Activated CD4-positive, alpha-beta T cell treated with anti-CD3 and anti-CD28 coated beads for 36 hours (primary cell): Measurements from ENCODE around the gene GLRA1. TPM values are rescaled to one million over a fixed set of nuclear protein-coding genes. Genes with fewer than 3 reads are reported as not detected.
"Not testable (repeated sequence)": the region's sequence is repeated elsewhere in the genome, so short reads cannot be mapped to it uniquely, and the experiment has no call there.

Experiments used
- ATAC-seq: fragments of 200-7000 bp; cut with Tn5 transposase; one replicate; pipeline ENCODE4 v1.10.0; 2021; ENCODE audit warnings: mild to moderate bottlenecking, moderate library complexity
- CTCF ChIA-PET: fragments of 350-600 bp; sonication (Branson Sonifier 250); formaldehyde crosslinking; loops from one replicate; lab custom pipeline; 2021; ENCODE audit warnings: antibody characterized with exemption; lab: Charles Lee
- POLR2A ChIA-PET: fragments of 350-600 bp; sonication (Branson Sonifier 250); formaldehyde crosslinking; loops from one replicate; lab custom pipeline; 2021; ENCODE audit warnings: antibody characterized with exemption, inconsistent platforms; lab: Charles Lee
- DNase-seq: peaks from one replicate; pipeline ENCODE4 v3.0.0-alpha.2; 2020
- H3K27ac Mint-ChIP-seq: one replicate; pipeline ENCODE4 v1.8.0; 2021; ENCODE audit warnings: mixed read lengths
- H3K27me3 Mint-ChIP-seq: one replicate; pipeline ENCODE4 v1.8.0; 2021; ENCODE audit warnings: mixed read lengths
- H3K36me3 Mint-ChIP-seq: one replicate; pipeline ENCODE4 v1.8.0; 2021; ENCODE audit warnings: low read depth, mixed read lengths
- H3K4me1 Mint-ChIP-seq: one replicate; pipeline ENCODE4 v1.8.0; 2021; ENCODE audit warnings: mixed read lengths
- H3K4me3 Mint-ChIP-seq: one replicate; pipeline ENCODE4 v1.8.0; 2021; ENCODE audit warnings: mild to moderate bottlenecking, moderate library complexity, mixed read lengths
- H3K9me3 Mint-ChIP-seq: one replicate; pipeline ENCODE4 v1.8.0; 2021; ENCODE audit warnings: low read depth, mixed read lengths
- intact Hi-C, 2 experiments: fragments of 100-400 bp; cut with DNase I in 1 of 2; cut with micrococcal nuclease in 1 of 2; formaldehyde crosslinking; loops; one replicate each; pipeline versions ENCODE4 v1.14.2 to v1.15.1; 2022 to 2024; cut with DNase I, micrococcal nuclease
- total RNA-seq, 2 experiments: library from RNA; stranded (reverse); gene quantifications; one replicate each; pipeline ENCODE4 v1.2.3, GENCODE V29; 2021

Gene GLRA1
- total RNA-seq, 2 experiments from 2014 or later = not detected

GRCh38 chr5:151793358-151793757, 131.3 kb downstream of the GLRA1 start:
- H3K36me3 Mint-ChIP-seq = peaks cover 65% of the 10 kb centered on the region
- DNase-seq (no peak), ATAC-seq (no peak)
- intact Hi-C loops = no loop called here
- no peak overlapping the region for H3K4me3 Mint-ChIP-seq
- POLR2A ChIA-PET = interaction anchor here (0.7 kb wide), 1 partner anchor 334 kb away, joined by 4 read pairs; no protein-coding TSS in a partner anchor
- CTCF ChIA-PET = no interaction called here
- no peak overlapping the region for H3K27ac Mint-ChIP-seq
- no peaks in the 10 kb centered on the region for H3K27me3 Mint-ChIP-seq
- H3K4me1 Mint-ChIP-seq = peaks cover 16% of the 10 kb centered on the region
- no peaks in the 10 kb centered on the region for H3K9me3 Mint-ChIP-seq

GRCh38 chr5:151787817-151788216, 136.8 kb downstream of the GLRA1 start:
- peaks cover 35% of the 10 kb centered on the region for H3K4me1 Mint-ChIP-seq

GRCh38 chr5:151786468-151786867, 138.2 kb downstream of the GLRA1 start:
- intact Hi-C loops = no loop called here
- Mint-ChIP-seq H3K4me1 (peaks cover 42% of the 10 kb centered on the region), H3K27ac (peak overlapping the region; percentile 51), H3K4me3 (no peak overlapping the region), H3K27me3 (no peaks in the 10 kb centered on the region), H3K36me3 (peaks cover 35% of the 10 kb centered on the region), H3K9me3 (no peaks in the 10 kb centered on the region)
- POLR2A ChIA-PET = no interaction called here
- CTCF ChIA-PET = no interaction called here
- ATAC-seq (no peak), DNase-seq (no peak)

More at GRCh38 chr5:151787817-151788216, 136.8 kb downstream of the GLRA1 start:
- ChIA-PET POLR2A (no interaction called here), CTCF (no interaction called here)
- peaks cover 47% of the 10 kb centered on the region for H3K36me3 Mint-ChIP-seq
- H3K9me3 Mint-ChIP-seq = no peaks in the 10 kb centered on the region
- H3K27me3 Mint-ChIP-seq = no peaks in the 10 kb centered on the region
- DNase-seq (no peak), ATAC-seq (no peak)
- H3K27ac Mint-ChIP-seq = no peak overlapping the region
- no peak overlapping the region for H3K4me3 Mint-ChIP-seq
- intact Hi-C loops = no loop called here

- ATAC-seq (no peak), DNase-seq (no peak)
- Mint-ChIP-seq H3K9me3 (no peaks in the 10 kb centered on the region), H3K36me3 (peaks cover 25% of the 10 kb centered on the region), H3K4me3 (no peak overlapping the region), H3K27ac (peak overlapping the region; percentile 19), H3K27me3 (no peaks in the 10 kb centered on the region), H3K4me1 (peaks cover 57% of the 10 kb centered on the region)
- CTCF ChIA-PET = interaction anchor here (1.8 kb wide), 1 partner anchor 9 kb away, joined by 6 read pairs; no protein-coding TSS in a partner anchor
- POLR2A ChIA-PET = no interaction called here
- intact Hi-C loops = no loop called here
Measured at GRCh38 chr5:151784141-151784540, 140.5 kb downstream of the GLRA1 start.

- intact Hi-C loops, H3K27me3 Mint-ChIP-seq, DNase-seq, POLR2A ChIA-PET, ATAC-seq, H3K4me3 Mint-ChIP-seq, H3K9me3 Mint-ChIP-seq: not testable (repeated sequence)
- Mint-ChIP-seq H3K27ac (peak overlapping the region; percentile 19), H3K4me1 (peaks cover 61% of the 10 kb centered on the region), H3K36me3 (peaks cover 28% of the 10 kb centered on the region)
- CTCF ChIA-PET = interaction anchor here (1.8 kb wide), 2 partner anchors 9 to 10 kb away, joined by 5 to 6 read pairs; no protein-coding TSS in a partner anchor
Measured at GRCh38 chr5:151783664-151784063, 141.0 kb downstream of the GLRA1 start.

GRCh38 chr5:151781201-151781600, 143.4 kb downstream of the GLRA1 start:
- CTCF ChIA-PET = no interaction called here
- Mint-ChIP-seq H3K9me3 (no peaks in the 10 kb centered on the region), H3K27me3 (no peaks in the 10 kb centered on the region), H3K4me1 (peaks cover 80% of the 10 kb centered on the region), H3K36me3 (peaks cover 32% of the 10 kb centered on the region), H3K4me3 (no peak overlapping the region), H3K27ac (peak overlapping the region; percentile 75)
- ATAC-seq = no peak
- no peak for DNase-seq
- intact Hi-C loops = loop anchor here in 1 of 2 experiments (2.0 kb wide), 1 partner anchor 26 kb away; no protein-coding TSS in a partner anchor
- POLR2A ChIA-PET = no interaction called here

GRCh38 chr5:151780348-151780747, 144.3 kb downstream of the GLRA1 start:
- Mint-ChIP-seq H3K9me3 (no peaks in the 10 kb centered on the region), H3K27ac (no peak overlapping the region), H3K27me3 (no peaks in the 10 kb centered on the region), H3K4me3 (no peak overlapping the region), H3K4me1 (peaks cover 81% of the 10 kb centered on the region), H3K36me3 (peaks cover 38% of the 10 kb centered on the region)
- ATAC-seq = no peak
- DNase-seq = no peak
- intact Hi-C loops = loop anchor here in 1 of 2 experiments (2.0 kb wide), 1 partner anchor 26 kb away; no protein-coding TSS in a partner anchor
- ChIA-PET CTCF (interaction anchor here (1.2 kb wide), 1 partner anchor 123 kb away, joined by 3 read pairs; no protein-coding TSS in a partner anchor), POLR2A (interaction anchor here (0.7 kb wide), 1 partner anchor 43 kb away, joined by 3 read pairs; no protein-coding TSS in a partner anchor)

- ChIA-PET POLR2A (no interaction called here), CTCF (interaction anchor here (1.2 kb wide), 1 partner anchor 122 kb away, joined by 3 read pairs; no protein-coding TSS in a partner anchor)
- H3K27me3 Mint-ChIP-seq = no peaks in the 10 kb centered on the region
- no peaks in the 10 kb centered on the region for H3K9me3 Mint-ChIP-seq
- H3K4me1 Mint-ChIP-seq = peaks cover 83% of the 10 kb centered on the region
- ATAC-seq (peak; percentile 21), DNase-seq (no peak)
- intact Hi-C loops = loop anchor here (2.0 to 10.0 kb wide), 3 partner anchors 27 to 1775 kb away; partner anchors contain the start of genes ANXA6 (in 1 of the 2), HMGXB3 (in 1 of the 2) and TIGD6 (in 1 of the 2)
- peaks cover 42% of the 10 kb centered on the region for H3K36me3 Mint-ChIP-seq
- H3K27ac Mint-ChIP-seq = peak overlapping the region; percentile 12
- H3K4me3 Mint-ChIP-seq = no peak overlapping the region
Measured at GRCh38 chr5:151779531-151780125, 145.0 kb downstream of the GLRA1 start.

- peaks cover 52% of the 10 kb centered on the region for H3K36me3 Mint-ChIP-seq
- ATAC-seq (no peak), DNase-seq (no peak)
- POLR2A ChIA-PET = interaction anchor here (0.9 to 1.0 kb wide), 2 partner anchors 10 to 20 kb away, joined by 3 read pairs; no protein-coding TSS in a partner anchor
- intact Hi-C loops = loop anchor here (2.0 to 10.0 kb wide), 3 partner anchors 20 to 1770 kb away; partner anchors contain the start of genes ANXA6 (in 1 of the 2), HMGXB3 (in 1 of the 2) and TIGD6 (in 1 of the 2)
- no peak overlapping the region for H3K4me3 Mint-ChIP-seq
- no peaks in the 10 kb centered on the region for H3K9me3 Mint-ChIP-seq
- H3K4me1 Mint-ChIP-seq = peaks cover 60% of the 10 kb centered on the region
- H3K27ac Mint-ChIP-seq = peak overlapping the region; percentile 55
- H3K27me3 Mint-ChIP-seq = no peaks in the 10 kb centered on the region
- CTCF ChIA-PET = interaction anchor here (0.6 to 1.3 kb wide), 3 partner anchors 9 to 368 kb away, joined by 4 to 6 read pairs (median 6); no protein-coding TSS in a partner anchor
Measured at GRCh38 chr5:151775025-151775606, 149.5 kb downstream of the GLRA1 start.

- no peak for ATAC-seq
- intact Hi-C loops = loop anchor here (2.0 to 10.0 kb wide), 6 partner anchors 21 to 1769 kb away; partner anchors contain the start of genes ANXA6 (in 1 of the 2), GM2A (in 1 of the 2), HMGXB3 (in 1 of the 2) and TIGD6 (in 1 of the 2)
- H3K9me3 Mint-ChIP-seq = no peaks in the 10 kb centered on the region
- no peaks in the 10 kb centered on the region for H3K27me3 Mint-ChIP-seq
- DNase-seq = no peak
- POLR2A ChIA-PET = interaction anchor here (0.7 to 1.0 kb wide), 2 partner anchors 19 to 458 kb away, joined by 3 to 4 read pairs; no protein-coding TSS in a partner anchor
- CTCF ChIA-PET = interaction anchor here (0.7 to 1.8 kb wide), 5 partner anchors 9 to 369 kb away, joined by 3 to 10 read pairs (median 3); no protein-coding TSS in a partner anchor
- H3K4me3 Mint-ChIP-seq = no peak overlapping the region
- peak overlapping the region; percentile 58 for H3K27ac Mint-ChIP-seq
- peaks cover 46% of the 10 kb centered on the region for H3K36me3 Mint-ChIP-seq
- peaks cover 53% of the 10 kb centered on the region for H3K4me1 Mint-ChIP-seq
Measured at GRCh38 chr5:151773951-151774350, 150.7 kb downstream of the GLRA1 start.
